Measurements from ENCODE around the gene GSTM1.

GSTM1 gene

GRCh38 chr1:109721971-109722370 is 34.4 kb downstream of the GSTM1 start:
- DNase-seq (ENCODE audit: insufficient read length, low spot score) (no peak), FAIRE-seq (no peak)
- TF ChIP-seq POLR2A (IDR thresholded peaks at IDR 0.05; ENCODE audit: low read depth, low read length) = no peak

GRCh38 chr1:109722908-109723691 is 35.5 kb downstream of the GSTM1 start:
- FAIRE-seq (no peak), DNase-seq (ENCODE audit: insufficient read length, low spot score) (no peak)
- no peak for TF ChIP-seq POLR2A (IDR thresholded peaks at IDR 0.05; ENCODE audit: low read depth, low read length)

- no peak for TF ChIP-seq POLR2A (IDR thresholded peaks at IDR 0.05; ENCODE audit: low read depth, low read length)
- FAIRE-seq = no peak
- DNase-seq (ENCODE audit: insufficient read length, low spot score) = no peak
Observed at GRCh38 chr1:109724933-109725332, 37.3 kb downstream of the GSTM1 start.

GRCh38 chr1:109725510-109725909 is 37.9 kb downstream of the GSTM1 start:
- no peak for TF ChIP-seq POLR2A (IDR thresholded peaks at IDR 0.05; ENCODE audit: low read depth, low read length)
- DNase-seq (ENCODE audit: insufficient read length, low spot score) (no peak), FAIRE-seq (no peak)

- DNase-seq (ENCODE audit: insufficient read length, low spot score) (no peak), FAIRE-seq (no peak)
- no peak for TF ChIP-seq POLR2A (IDR thresholded peaks at IDR 0.05; ENCODE audit: low read depth, low read length)
Observed at GRCh38 chr1:109726007-109726406, 38.4 kb downstream of the GSTM1 start.

DNA sequence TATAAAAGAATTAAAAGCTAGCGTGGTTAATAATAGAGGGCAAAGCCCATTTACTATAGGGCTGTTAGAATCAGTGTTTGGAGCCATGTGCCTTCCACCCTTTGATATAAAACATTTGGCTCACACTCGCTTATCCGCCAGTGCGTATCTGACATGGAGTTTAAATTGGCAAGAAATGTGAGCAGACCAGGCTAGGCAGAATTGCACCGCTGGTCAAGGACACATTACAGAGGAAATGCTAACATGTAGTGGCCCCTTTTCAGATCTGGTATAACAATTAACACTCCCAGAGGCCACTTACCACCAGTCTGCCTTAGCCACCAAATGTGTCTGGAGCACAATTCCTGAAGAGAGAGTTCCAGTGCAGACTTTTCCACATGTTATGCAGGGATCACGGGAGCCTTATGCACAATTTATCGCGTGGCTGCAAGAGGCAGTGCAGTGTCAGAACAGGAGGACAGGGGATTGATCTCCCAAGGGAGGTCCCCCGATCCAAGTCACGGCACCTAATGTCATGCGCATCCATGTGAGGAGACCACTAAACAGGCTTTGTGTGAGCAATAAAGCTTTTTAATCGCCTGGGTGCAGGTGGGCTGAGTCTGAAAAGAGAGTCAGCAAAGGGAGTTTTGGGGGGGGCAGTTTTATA is 39.2 kb downstream of the GSTM1 start:
- FAIRE-seq (no peak), DNase-seq (ENCODE audit: insufficient read length, low spot score) (no peak)
- TF ChIP-seq POLR2A (IDR thresholded peaks at IDR 0.05; ENCODE audit: low read depth, low read length) = no peak

DNA sequence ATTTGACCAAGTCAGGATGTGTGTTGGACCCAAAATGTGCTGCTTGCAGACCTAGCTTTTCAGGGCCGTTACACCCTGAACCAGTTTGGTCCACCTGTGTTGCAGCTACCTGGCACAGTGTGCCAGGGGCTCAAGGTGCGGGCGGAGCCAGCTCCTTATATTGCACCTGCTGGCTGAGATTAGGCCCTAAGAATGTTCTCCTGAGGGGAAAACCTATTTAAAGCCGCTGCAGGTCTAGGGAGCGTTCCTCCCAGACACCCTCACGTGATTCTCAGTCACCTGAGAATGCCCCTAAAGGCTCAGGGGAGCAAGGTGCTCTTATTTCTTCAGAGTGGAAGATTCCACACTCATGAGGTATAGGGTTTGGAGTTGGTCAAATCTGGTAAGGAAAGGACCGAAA is 41.3 kb downstream of the GSTM1 start:
- FAIRE-seq = no peak
- DNase-seq (ENCODE audit: insufficient read length, low spot score) = no peak
- no peak for TF ChIP-seq POLR2A (IDR thresholded peaks at IDR 0.05; ENCODE audit: low read depth, low read length)

- TF ChIP-seq POLR2A (IDR thresholded peaks at IDR 0.05; ENCODE audit: low read depth, low read length) = no peak
- FAIRE-seq = no peak
- DNase-seq (ENCODE audit: insufficient read length, low spot score) = no peak
Observed at GRCh38 chr1:109730666-109731065, 43.0 kb downstream of the GSTM1 start.

GRCh38 chr1:109732390-109732881 is 44.8 kb downstream of the GSTM1 start:
- no peak for TF ChIP-seq POLR2A (IDR thresholded peaks at IDR 0.05; ENCODE audit: low read depth, low read length)
- DNase-seq (ENCODE audit: insufficient read length, low spot score) = no peak
- FAIRE-seq = no peak

GRCh38 chr1:109733236-109733870 is 45.7 kb downstream of the GSTM1 start:
- no peak for TF ChIP-seq POLR2A (IDR thresholded peaks at IDR 0.05; ENCODE audit: low read depth, low read length)
- FAIRE-seq (no peak), DNase-seq (ENCODE audit: insufficient read length, low spot score) (no peak)

- FAIRE-seq = no peak
- TF ChIP-seq POLR2A (IDR thresholded peaks at IDR 0.05; ENCODE audit: low read depth, low read length) = peak; percentile 95
- peak; percentile 77 for DNase-seq (ENCODE audit: insufficient read length, low spot score)
Observed at GRCh38 chr1:109739738-109740614, 52.4 kb downstream of the GSTM1 start.

DNA sequence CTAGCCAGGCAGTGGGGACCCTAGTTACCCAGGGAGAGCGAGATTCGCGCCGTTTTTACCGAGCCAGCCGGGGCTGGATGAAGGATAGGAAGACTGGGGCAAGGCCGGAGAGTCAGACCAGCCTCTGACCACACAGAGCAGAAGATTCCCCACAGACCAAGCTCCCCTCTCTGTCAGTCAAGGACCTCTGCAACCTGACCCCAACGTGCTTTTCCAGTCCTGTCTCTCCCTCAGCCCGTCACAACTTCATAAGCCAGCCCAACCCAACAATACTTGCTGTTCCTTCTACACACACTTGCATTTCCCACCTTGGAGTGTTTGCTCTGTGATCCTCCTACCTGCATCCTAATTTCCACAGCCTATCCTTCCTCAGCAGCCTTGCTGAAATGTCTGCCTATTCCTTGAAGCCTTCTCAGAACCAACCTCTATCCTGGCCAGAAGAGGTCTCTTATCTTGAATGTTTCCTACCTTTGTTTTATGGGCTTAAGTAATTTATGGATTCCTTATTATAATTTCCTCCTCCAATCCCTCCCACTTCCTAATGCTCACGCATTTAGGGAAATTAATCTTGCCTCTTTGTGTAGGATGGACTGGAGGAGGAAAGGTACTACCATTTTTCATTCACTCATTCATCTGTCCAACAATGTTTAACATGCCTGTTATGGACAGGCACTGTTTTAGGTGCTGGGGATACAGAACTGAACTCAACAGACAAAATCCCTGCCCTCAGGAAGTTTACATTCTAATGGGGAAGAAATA is 53.2 kb downstream of the GSTM1 start, which contains the start of gene GSTM3:
TSS of gene GSTM3 (minus strand) at position 424 of the 759 bp plus-strand sequence. CDS start 751 bp downstream, outside the sequence.
- TF ChIP-seq POLR2A (IDR thresholded peaks at IDR 0.05; ENCODE audit: low read depth, low read length) = no peak
- DNase-seq (ENCODE audit: insufficient read length, low spot score) = no peak
- FAIRE-seq = no peak

Data from H54 (cell line).